Activated CD8-positive, alpha-beta T cell treated with anti-CD3 and anti-CD28 coated beads for 36 hours (primary cell): Measurements from ENCODE around the gene OFD1. TPM values are rescaled to one million over a fixed set of nuclear protein-coding genes. Genes with fewer than 3 reads are reported as not detected.

Experiments used
- ATAC-seq: fragments of 200-7000 bp; cut with Tn5 transposase; one replicate; pipeline ENCODE4 v1.10.0; 2021; ENCODE audit warnings: mild to moderate bottlenecking, moderate library complexity
- CTCF ChIA-PET: fragments of 350-600 bp; sonication (Branson Sonifier 250); formaldehyde crosslinking; loops from one replicate; lab custom pipeline; 2021; ENCODE audit warnings: antibody characterized with exemption; lab: Charles Lee
- POLR2A ChIA-PET: fragments of 350-600 bp; sonication (Branson Sonifier 250); formaldehyde crosslinking; loops from one replicate; lab custom pipeline; 2021; ENCODE audit warnings: antibody characterized with exemption; lab: Charles Lee
- DNase-seq: peaks from one replicate; pipeline ENCODE4 v3.0.0-alpha.2; 2020
- H3K27ac Mint-ChIP-seq: one replicate; pipeline ENCODE4 v1.8.0; 2021; ENCODE audit warnings: mild to moderate bottlenecking, mixed read lengths
- H3K27me3 Mint-ChIP-seq: one replicate; pipeline ENCODE4 v1.8.0; 2021; ENCODE audit warnings: mixed read lengths
- H3K36me3 Mint-ChIP-seq: one replicate; pipeline ENCODE4 v1.8.0; 2021; ENCODE audit warnings: low read depth, mixed read lengths
- H3K4me1 Mint-ChIP-seq: one replicate; pipeline ENCODE4 v1.8.0; 2021; ENCODE audit warnings: low read depth, mixed read lengths
- H3K4me3 Mint-ChIP-seq: one replicate; pipeline ENCODE4 v1.8.0; 2021; ENCODE audit warnings: mild to moderate bottlenecking, moderate library complexity, mixed read lengths
- H3K9me3 Mint-ChIP-seq: one replicate; pipeline ENCODE4 v1.8.0; 2021; ENCODE audit warnings: mixed read lengths
- intact Hi-C: fragments of 100-400 bp; cut with micrococcal nuclease; formaldehyde crosslinking; loops from one replicate; pipeline ENCODE4 v1.10.0; 2022
- total RNA-seq, 2 experiments: library from RNA; stranded (reverse); gene quantifications; one replicate each; pipeline ENCODE4 v1.2.3, GENCODE V29; 2021
- TF ChIP-seq, protein P1 (sequence below): fragments of 200-600 bp; IDR thresholded peaks from one replicate; pipeline ENCODE4 v1.8.0; 2022; ENCODE audit warnings: antibody characterized with exemption, mild to moderate bottlenecking

OFD1 gene
- total RNA-seq, 2 experiments from 2014 or later: 32.4 to 34.5 TPM

DNA sequence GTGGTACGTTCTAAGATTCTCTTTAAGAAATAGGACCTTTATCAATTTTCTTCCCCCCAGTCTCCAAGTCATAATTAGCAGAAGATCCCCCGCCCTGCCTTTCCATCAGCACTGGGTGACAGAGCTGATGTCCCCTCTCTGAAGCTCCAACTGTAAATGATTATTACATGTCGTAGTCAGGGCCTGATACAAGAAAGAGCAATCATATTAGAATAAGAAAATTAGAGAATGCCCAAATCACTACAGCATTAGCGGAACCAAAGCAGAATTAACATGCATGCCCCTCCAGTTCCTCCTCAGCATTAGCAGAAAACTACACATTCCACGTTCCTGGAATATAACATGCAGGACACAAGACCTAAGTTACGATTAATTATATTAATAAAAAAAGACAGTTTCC is 81.6 kb downstream of the OFD1 start:
- no peak for ATAC-seq
- intact Hi-C loops: no loop called here
- Mint-ChIP-seq H3K27me3 (peaks cover 7% of the 10 kb centered on the region), H3K9me3 (no peaks in the 10 kb centered on the region), H3K36me3 (no peaks in the 10 kb centered on the region), H3K4me1 (no peaks in the 10 kb centered on the region), H3K27ac (no peak overlapping the region), H3K4me3 (no peak overlapping the region)
- POLR2A ChIA-PET: no interaction called here
- TF ChIP-seq, protein P1, sequence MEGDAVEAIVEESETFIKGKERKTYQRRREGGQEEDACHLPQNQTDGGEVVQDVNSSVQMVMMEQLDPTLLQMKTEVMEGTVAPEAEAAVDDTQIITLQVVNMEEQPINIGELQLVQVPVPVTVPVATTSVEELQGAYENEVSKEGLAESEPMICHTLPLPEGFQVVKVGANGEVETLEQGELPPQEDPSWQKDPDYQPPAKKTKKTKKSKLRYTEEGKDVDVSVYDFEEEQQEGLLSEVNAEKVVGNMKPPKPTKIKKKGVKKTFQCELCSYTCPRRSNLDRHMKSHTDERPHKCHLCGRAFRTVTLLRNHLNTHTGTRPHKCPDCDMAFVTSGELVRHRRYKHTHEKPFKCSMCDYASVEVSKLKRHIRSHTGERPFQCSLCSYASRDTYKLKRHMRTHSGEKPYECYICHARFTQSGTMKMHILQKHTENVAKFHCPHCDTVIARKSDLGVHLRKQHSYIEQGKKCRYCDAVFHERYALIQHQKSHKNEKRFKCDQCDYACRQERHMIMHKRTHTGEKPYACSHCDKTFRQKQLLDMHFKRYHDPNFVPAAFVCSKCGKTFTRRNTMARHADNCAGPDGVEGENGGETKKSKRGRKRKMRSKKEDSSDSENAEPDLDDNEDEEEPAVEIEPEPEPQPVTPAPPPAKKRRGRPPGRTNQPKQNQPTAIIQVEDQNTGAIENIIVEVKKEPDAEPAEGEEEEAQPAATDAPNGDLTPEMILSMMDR: no peak
- CTCF ChIA-PET: no interaction called here
- no peak for DNase-seq

DNA sequence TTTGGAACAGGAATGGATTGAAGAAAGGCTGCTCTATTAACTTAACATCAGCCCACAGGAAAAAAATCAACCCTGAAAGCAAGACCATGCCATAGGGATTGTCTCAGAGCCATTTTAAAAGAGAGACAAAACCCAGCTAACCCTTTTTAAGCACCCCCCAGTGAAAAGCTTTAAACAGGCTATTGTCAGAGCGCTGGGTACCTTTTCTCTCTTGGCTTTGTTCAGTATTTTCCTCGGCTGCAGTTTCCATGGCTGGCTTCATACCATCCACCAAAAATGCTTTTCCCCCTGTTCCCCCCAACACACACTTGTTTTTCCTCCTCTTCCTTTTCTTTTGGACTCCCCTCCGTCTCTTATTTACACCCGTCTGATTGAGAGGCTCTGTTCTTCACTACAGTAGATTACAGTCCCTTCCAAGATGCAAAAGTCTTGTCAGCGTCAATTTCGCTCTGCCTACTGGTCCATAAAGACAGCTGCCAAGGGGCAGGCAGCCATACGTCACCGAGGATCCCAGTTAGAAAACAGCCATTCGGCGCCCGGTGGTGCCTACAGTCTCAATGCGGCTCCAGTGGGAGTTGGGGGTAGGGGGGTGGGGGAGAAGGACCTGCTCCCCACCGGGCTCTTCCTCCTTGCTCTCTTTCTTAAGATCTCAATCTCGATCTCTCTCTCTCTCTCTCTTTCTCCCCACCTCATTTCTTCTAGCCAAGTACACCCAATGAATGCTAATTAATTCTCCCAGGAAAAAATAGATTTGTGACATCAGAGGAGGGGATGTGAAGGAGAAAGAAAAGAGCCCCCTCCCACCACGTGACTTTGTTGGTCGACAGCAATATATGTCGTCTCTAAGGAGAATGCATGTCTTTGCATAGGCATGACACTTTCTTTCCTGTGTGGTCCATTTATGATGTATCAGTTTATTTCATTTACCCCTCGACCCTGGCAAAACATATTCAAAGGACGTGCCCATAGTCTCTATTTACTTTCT is 82.4 kb downstream of the OFD1 start, which contains the start of gene GPM6B:
Gene GPM6B (minus strand): TSS at position 451 of the 985 bp plus-strand sequence. CDS start 189 bp downstream, at position 262.
- TF ChIP-seq, protein P1: no peak
- H3K36me3 Mint-ChIP-seq: no peaks in the 10 kb centered on the region
- ATAC-seq (no peak), DNase-seq (no peak)
- peaks cover 7% of the 10 kb centered on the region for H3K27me3 Mint-ChIP-seq
- POLR2A ChIA-PET: no interaction called here
- H3K4me3 Mint-ChIP-seq: no peak within 1 kb of the TSS
- H3K9me3 Mint-ChIP-seq: no peaks in the 10 kb centered on the region
- no peaks in the 10 kb centered on the region for H3K4me1 Mint-ChIP-seq
- intact Hi-C loops: no loop called here
- CTCF ChIA-PET: no interaction called here
- H3K27ac Mint-ChIP-seq: no peak within 1 kb of the TSS

Other genes with a start within 250 kb of the OFD1 start
- 1 to 10 TPM; 2.1 to 2.7 TPM for gene EGFL6, start 165.1 kb upstream of the OFD1 start, total RNA-seq
- 1 to 10 TPM; 1.3 to 1.4 TPM for gene TCEANC, start 81.6 kb upstream of the OFD1 start, total RNA-seq
- 10 to 100 TPM; 30.8 to 31.7 TPM for gene RAB9A, start 45.6 kb upstream of the OFD1 start, total RNA-seq
- gene TRAPPC2, start 128 bp upstream of the OFD1 start, total RNA-seq: 10 to 100 TPM; 16.0 to 19.2 TPM
- gene GPM6B, start 82.3 kb downstream of the OFD1 start, total RNA-seq: not detected